Stimulated activated CD4-positive, alpha-beta T cell treated with anti-CD3 and anti-CD28 coated beads, TNF-alpha, amount 100 ng/mL, for 1 hour (primary cell): ENCODE data around the gene AMY2B.
"Not testable (repeated sequence)": the region's sequence is repeated elsewhere in the genome, so short reads cannot be mapped to it uniquely, and the experiment has no call there.

Source experiments
- DNase-seq, 3 donors: peaks; one replicate each; pipeline ENCODE4 v3.0.0-alpha.2; 2020; ENCODE audit warnings: low read depth in 3 of 3, low spot score in 1 of 3

AMY2B gene

DNA sequence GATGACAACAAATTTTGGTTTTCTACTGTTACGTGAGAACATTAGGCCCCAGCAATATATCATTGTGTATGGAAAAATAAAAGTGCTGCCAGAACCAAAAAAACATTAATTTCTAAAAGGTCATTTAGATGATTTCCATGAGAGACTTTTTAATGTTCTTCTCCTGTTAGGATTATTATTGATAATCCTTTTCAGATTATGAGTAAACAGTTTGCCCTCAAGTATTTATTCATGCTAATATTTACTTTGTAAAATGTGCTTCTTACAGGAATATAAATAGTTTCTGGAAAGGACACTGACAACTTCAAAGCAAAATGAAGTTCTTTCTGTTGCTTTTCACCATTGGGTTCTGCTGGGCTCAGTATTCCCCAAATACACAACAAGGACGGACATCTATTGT, at the start of gene AMY2B:
Gene AMY2B (plus strand): TSS at position 301 of the 400 bp plus-strand sequence. CDS start 14 bp downstream, at position 315.
- DNase-seq = not testable (repeated sequence)

DNA sequence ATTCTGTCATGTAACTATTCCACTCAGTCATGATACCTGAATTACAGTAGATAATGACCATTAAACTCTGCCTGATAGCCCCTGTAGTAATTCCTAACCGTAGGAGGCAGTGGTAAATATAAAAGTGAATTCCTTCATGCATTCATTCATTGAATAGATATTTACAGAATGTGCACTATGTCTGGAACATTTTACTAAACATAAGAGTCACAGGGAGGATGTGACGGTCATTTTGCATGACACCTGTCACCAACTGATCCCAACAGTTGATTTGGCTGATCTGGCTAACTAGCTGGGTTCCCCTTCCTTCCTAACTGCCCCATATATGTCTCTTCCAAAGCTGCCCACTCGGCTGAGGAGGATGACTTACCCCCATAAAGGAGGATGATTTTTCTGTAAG, 48.0 kb upstream of the AMY2B start:
- no peak for DNase-seq

DNA sequence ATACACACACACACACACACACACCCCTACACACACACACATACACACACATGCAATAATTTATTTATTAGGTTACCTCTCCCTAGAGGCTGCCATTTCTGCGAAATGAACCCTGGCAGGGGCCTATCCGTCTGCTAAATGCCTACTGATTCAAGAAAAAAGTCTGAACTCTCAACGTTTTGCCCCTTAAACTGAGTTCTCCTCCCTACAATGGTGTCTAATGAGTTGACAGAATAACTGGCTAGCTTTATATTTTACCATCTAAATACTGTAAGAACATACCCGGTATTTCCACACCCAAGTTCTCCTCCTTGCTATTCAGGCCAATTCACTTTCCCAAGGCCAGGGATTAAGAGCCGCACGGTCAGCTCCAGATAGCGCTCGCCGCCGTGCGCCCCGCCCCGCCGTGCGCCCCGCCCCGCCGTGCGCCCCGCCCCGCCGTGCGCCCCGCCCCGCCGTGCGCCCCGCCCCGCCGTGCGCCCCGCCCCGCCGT, 46.2 kb upstream of the AMY2B start:
- DNase-seq = no peak

DNA sequence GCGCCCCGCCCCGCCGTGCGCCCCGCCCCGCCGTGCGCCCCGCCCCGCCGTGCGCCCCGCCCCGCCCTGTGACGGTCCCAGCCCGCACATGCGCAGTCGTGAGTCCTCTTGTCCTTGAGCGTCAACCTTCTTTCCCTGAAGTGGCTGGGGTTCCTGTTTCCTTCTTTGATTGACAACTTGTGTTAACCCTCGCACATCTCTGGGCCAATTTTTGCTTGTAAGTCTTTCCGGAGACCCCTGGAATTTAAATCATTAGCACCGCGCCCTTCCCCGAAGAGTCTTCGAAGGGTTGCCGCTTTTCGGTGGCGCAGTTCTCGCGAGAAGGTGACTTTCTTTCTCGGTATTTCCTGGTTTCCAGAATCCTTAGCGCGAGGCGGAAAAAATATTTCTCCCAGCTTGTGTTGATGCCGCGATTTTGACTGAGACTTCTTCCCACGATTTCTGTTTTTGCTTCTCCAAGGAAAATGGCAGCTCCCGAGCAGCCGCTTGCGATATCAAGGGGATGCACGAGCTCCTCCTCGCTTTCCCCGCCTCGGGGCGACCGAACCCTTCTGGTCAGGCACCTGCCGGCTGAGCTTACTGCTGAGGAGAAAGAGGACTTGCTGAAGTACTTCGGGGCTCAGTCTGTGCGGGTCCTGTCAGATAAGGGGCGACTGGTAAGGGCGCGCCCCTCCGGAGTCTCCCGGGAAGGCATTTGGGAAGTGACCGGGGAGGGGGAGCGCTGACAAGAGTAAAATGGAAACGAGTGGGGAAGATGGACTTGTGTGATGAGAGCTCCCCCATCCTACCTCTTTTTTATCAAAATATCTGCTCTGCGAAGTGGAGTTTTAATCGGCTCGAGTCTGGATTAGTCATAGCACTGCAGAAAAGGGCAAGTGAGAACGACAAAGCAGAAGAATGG, 45.5 kb upstream of the AMY2B start, which contains the start of gene RNPC3:
Gene RNPC3 (plus strand): TSS at position 93 of the 901 bp plus-strand sequence. CDS start 372 bp downstream, at position 465.
- DNase-seq = peak; percentile 72 to 80 (median 79)

DNA sequence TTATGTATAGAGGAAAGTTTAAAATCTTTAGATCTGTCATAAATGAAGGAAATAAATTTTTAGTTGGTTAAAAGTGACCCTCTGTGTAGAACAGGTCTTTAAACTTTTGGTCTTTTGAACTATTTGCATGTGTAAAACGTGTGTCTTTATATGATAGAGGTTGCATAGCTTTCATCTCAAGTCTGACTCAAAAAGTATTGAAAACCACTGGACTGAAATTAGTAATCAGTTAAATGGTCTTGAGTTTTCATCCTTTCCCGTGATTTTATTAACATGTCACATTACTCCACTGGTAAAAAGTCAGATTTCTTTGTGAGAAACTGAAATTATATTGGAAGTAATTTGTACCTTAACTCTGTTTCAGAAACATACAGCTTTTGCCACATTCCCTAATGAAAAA, 44.1 kb upstream of the AMY2B start:
- DNase-seq = no peak

DNA sequence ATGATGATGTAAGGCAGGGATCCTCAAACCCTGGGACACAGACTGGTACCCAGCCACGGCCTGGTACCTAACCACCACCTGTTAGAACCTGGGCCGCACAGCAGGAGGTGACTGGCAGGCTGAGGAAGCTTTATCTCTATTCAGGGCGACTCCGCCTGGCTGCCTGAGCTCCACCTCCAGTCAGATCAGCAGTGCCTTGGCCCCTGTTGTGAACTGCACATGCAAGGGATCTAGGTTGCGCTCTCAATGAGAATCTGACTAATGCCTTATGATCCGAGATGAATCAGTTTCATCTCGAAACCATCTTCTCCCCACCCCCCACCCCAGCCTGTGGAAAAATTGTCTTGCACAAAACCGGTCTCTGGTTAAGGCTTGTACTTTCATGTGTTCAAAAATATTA, 41.6 kb upstream of the AMY2B start:
- DNase-seq = peak in 1 of 3 donors; percentile 37

DNA sequence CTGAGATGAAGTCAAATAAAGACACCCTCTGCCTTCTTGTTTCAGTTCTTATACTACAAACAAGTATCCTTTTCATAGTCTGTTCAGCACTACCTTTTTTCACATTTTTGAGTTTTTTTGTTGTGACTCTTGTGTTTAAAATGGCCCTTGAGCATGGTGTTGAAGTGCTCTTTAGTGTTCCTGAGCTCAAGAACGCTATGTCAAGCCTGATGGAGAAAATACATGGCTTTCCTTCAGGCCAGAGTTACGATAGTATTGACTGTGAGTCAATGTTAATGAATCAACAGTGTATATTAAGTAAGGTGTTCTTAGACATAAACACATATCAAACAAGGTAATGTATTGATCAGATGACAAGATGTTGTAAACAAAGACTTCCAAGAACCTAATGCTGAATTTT, 33.2 kb upstream of the AMY2B start:
- DNase-seq = no peak

DNA sequence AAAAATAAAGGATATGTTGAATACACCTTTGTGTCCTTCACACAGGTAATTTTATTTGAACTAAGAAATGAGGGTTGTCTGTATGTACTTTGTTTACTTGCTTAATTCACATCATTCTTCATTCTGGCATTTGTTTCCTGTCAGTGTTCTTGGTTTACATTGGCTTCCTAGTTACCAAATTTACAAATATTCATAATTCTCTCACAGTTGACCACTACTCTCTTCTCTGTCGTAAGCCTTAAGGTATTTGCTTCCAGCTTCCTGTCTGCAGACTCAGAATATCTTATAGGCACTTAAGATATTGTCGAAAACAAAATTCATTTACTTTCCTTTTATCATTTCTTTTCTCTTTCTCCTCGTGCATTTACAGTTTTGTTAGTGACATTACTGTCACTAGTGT, 30.0 kb upstream of the AMY2B start:
- DNase-seq = no peak

DNA sequence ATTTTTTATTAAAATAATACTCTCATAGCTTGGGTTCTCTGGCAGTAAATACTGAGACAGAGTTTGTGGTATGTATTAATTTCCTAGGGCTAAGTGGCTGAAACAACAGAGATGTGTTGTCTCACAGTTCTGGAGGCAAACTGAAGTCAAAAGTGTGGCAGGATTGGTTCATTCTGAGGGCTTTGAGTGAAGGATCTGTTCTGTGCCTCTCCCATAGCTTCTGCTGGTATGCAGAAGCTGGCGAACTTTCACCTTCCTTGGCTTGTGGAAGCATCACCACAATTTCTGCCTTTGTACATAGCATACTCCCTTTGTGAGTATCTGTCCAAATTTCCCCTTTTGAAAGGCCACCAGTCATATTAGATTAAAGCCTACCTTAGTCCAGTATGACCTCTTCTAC, 24.9 kb upstream of the AMY2B start:
- no peak for DNase-seq

DNA sequence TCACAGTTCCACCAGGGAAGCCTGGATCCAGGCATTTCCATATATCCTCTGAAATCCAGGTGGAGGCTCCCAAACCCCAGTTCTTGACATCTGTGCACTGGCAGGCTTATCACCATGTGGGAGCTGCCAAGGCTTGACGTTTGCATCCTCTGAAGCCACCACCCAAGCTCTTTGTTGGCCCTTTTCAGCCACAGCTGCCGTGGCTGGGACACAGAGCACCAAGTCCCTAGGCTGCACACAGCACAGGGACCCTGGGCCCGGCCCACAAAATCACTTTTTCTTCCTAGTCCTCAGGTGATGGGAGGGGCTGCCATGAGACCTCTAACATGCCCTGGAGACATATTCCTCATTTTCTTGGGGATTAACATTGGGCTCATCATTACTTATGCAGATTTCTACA, 23.5 kb upstream of the AMY2B start:
- no peak for DNase-seq

DNA sequence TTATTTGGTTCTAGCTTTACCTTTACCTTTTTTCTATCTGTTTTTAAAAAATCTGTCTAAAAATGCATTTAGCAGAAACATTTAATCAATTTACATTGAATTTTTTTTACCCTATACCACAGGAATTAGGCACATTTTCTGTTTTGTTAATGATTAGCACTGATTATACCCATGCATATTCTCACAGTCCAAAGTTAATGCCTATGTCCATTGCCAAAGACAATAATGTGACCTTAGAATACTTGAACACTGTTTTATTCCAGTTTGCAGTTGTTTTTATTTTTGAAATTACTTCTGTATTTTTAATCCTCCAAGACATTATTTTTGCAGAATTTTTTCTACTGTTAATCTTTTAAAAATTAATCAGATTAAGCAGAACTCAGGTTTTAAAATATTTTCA, 11.0 kb upstream of the AMY2B start:
- DNase-seq = no peak

DNA sequence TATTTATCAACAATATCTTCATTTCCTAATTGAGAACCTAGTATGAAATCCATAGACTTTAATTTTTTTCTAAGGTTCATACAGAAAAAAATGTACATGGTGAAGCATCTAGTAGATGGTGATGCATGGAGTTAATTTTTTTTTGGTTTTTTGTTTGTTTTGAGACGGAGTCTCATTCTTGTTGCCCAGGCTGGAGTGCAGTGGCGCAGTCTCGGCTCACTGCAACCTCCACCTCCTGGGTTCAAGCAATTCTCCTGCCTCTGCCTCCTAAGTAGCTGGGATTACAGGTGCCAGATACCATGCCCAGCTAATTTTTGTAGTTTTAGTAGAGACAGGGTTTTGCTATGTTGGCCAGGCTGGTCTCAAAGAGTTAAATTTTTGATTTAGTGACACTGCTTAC, 10.3 kb upstream of the AMY2B start:
- not testable (repeated sequence) for DNase-seq

DNA sequence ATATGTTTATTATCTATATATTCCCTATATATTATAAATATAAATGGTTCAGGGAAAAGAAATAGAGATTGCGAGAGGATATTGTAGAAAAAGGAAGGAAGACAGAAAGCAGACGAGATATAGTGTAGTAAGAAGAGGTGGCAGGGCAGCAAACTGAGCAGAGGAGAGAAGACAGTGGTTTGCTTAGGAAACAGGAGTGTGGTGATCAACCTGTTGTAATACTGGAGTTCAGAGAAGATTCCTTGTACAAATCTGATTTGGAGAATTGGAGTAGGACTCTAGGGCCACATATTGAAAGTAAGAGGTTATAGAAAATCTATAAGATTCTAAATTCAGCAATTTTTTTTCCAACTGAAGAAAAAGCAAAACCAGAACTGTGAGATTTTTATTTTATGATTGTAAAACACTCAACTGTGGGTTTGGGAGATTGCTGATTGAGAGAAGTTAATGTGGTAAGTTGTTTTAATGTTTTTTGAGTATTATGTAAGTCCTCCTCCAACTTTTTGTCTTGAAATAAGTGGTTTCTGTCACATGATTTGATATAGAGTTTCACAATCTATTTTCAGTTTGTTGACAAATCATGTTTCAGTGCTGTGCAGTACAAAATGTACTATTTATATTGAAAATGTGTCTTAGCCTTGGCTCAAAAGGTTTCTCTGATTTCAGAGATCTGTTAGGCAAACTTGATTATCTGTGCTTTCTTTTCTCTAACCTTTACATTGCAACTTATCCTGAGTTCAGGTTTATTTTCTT, 9.6 kb upstream of the AMY2B start:
- DNase-seq = no peak

DNA sequence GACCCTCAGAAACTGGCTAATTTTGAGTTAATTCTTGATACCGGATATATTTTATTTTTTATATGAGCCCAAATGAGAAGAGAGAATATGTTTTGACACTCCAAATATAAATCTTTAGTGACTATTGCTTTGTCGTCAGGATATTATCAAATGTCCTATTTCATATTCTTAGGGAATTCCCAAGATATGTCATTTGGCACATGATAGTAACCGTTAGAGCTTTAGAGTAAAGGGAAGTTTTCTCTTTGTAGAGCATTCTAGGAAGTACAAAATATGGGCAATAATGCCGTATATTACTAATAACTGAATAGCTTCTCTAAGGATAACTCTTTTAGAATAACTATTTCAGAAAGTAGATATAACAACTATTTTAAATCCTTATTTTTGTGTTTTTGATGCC, 8.3 kb upstream of the AMY2B start:
- DNase-seq = no peak

DNA sequence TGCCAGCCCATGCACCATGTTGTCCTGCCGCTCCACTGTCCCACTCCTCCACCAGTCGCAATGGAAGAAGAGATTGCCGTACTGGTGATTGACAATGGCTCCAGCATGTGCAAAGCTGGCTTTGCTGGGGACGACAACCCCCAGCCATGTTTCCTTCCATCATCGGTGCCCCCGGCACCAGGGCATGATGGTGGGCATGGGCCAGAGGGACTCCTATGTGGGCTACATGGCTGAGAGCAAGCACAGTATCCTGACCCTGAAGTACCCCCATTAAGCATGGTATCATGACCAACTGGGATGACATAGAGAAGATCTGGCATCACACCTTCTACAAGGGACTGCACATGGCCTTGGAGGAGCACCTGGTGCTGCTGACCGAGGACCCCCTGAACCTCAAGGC, 1.9 kb upstream of the AMY2B start:
- no peak for DNase-seq

DNA sequence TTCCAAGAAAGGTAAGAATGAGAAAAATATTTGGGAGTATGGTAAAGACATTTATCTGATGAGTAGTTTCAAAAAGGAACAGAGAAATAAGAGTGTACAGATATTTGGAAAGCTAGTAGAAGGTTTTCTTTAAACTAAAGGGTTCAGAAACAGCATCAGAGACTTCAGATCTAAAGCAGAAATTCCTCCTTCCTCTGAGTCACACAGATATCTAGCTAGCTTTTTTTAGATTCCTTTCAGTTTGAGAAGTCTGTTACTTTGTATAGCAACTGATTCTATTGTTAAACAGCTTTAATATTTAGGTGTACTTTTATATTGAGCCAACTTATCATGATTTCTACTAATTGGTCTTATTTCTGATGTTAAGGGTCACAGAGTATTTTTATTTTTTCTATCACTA, 4.7 kb downstream of the AMY2B start:
- no peak for DNase-seq

DNA sequence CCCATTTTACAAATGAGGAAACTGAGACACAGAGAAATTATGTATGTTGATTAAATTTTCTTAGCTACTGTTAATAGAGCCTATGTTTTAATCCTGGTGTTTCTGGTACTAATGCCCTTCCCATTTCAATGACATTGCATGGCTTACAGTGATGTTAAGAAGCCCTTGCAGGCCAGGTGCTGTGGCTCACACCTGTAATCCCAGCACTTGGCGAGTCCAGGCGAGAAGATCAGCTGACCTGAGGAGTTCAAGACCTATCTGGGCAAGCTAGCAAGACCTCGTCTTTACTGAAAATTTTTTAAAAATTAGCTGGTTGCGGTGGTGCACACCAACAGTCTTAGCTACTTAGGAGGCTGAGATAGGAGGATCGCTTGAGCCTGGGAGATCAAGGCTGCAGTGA, 5.4 kb downstream of the AMY2B start:
- not testable (repeated sequence) for DNase-seq

DNA sequence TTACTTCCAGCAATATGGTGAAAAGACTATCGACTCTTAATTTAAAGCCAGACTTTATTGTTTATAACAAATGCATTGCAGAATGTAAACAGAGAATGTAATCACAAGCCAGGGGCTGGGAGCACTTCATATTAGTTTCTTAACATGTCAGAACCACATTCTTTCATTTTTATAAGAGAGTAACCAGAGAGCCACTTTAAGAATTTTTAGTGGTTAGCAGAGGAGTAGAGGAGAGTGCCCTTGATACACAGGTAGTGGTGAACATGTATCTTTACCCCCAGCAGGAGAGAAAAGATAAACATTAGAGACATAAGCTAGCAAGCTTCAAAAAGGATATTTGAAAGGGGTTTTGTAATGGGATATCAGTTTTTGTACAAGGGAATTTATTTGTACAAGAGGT, 11.1 kb downstream of the AMY2B start:
- DNase-seq = no peak

DNA sequence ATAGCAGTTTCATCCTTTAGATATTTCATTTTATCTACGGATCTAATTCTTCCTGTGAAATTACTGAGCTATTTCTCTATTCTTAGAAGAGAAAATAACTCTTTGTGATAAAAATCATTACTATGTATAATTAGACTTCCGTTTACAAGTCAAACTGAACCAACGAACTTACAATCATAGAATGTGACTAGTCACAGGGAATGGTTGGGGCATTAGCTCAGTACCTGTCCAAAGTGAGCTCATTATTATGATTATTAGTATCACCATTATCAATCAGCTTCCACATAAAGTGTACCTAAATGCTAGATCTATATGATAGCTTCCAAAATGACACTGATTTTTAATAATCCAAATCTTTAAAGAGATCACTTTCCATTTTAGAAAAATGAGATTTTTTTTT, 12.5 kb downstream of the AMY2B start:
- DNase-seq = no peak

DNA sequence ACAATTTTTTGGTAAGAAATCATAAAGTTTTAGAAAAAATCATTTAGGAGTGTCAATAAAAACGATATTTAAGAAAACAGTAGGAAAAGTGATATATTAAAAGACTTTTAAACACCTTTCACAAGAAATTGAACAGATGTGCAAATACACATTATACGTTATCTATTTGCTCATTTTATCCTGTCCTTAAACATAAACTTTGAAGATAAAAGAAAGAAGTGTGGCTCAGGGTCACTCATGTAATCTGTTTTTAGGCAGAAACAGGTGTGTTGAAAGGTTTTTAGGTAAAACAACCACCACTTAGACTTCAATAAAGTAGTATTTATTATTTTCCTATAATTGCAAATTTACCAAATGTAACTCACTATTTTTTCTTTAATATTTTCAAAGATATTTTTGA, 13.1 kb downstream of the AMY2B start:
- DNase-seq = no peak

DNA sequence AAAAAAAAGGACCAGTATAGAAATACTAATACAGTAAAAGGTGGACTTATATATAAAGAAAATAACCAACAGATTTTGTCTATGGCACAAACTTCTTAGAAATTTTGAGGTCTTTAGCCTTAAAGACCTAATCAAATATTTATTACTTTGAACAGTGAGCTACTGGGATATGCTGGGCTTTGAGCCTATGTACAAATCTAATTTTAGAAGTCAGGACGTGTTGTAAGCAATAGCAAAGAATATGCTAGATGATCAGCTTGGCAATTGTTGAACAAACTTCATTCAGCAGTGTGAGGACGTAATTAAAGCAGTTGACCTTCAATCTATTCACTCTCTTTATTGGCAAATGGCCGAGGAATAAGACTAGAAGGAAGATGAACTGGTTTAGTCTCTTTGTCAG, 31.4 kb downstream of the AMY2B start:
- not testable (repeated sequence) for DNase-seq

DNA sequence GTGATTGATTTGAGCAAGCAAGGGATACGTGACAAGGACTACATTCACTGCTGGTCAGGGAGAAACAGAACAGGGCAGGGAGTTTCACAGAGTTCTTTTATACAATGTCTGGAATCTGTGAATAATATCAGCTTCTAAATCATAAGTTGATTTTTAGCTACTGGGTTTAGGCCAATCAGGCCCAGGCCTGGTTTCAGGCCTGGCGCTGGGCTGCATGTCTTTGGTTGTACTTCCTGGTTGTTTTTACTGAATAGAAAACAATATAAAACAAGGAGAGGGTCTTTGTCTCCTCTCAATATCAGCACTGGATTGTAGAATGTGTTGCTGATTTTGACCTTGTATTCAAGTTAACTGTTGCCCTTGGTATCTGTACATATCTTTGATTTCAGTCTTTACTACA, 45.0 kb downstream of the AMY2B start:
- DNase-seq = no peak
